ENCODE measurements around the gene PDE4D.

DNA sequence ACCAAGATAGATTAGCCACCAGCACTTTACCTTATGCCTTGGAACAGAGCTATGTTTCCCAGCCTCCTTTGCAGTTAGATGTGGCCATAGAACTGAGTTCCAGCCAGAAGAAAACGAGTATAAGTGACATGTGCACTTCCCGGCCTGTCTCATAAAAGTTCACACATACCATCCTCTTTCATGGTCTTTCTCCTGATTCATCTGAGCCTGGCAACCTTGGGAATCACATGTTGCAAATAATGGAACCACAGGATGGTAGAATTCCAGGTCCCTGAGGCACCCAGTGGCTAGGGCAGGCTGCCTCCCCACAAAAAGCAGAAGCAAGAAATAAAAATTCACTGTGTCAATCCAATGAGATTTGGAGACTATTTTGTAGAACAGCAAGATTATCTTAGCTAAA, 128.1 kb downstream of the PDE4D start:
- TF ChIP-seq, protein P1, sequence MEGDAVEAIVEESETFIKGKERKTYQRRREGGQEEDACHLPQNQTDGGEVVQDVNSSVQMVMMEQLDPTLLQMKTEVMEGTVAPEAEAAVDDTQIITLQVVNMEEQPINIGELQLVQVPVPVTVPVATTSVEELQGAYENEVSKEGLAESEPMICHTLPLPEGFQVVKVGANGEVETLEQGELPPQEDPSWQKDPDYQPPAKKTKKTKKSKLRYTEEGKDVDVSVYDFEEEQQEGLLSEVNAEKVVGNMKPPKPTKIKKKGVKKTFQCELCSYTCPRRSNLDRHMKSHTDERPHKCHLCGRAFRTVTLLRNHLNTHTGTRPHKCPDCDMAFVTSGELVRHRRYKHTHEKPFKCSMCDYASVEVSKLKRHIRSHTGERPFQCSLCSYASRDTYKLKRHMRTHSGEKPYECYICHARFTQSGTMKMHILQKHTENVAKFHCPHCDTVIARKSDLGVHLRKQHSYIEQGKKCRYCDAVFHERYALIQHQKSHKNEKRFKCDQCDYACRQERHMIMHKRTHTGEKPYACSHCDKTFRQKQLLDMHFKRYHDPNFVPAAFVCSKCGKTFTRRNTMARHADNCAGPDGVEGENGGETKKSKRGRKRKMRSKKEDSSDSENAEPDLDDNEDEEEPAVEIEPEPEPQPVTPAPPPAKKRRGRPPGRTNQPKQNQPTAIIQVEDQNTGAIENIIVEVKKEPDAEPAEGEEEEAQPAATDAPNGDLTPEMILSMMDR (IDR thresholded peaks at IDR 0.05), result no peak
- no peak for TF ChIP-seq POLR2A (IDR thresholded peaks at IDR 0.05)

Measured in esophagus squamous epithelium (tissue), 4 donors.